Activated B cell treated with CpG ODN at 0.5 μM for 24 hours (primary cell): ENCODE data around the gene LZTFL1. TPM values are rescaled to one million over a fixed set of nuclear protein-coding genes. Genes with fewer than 3 reads are reported as not detected.

Experiments
- ATAC-seq: fragments of 200-7000 bp; cut with Tn5 transposase; one replicate; pipeline ENCODE4 v1.10.0; 2021; ENCODE audit warnings: low read depth, mild to moderate bottlenecking, moderate library complexity
- CTCF ChIA-PET: fragments of 350-600 bp; sonication (Branson Sonifier 250); formaldehyde crosslinking; loops from one replicate; lab custom pipeline; 2021; ENCODE audit warnings: antibody characterized with exemption; lab: Charles Lee
- POLR2A ChIA-PET: fragments of 350-600 bp; sonication (Branson Sonifier 250); formaldehyde crosslinking; loops from one replicate; lab custom pipeline; 2021; ENCODE audit warnings: antibody characterized with exemption; lab: Charles Lee
- DNase-seq: peaks from one replicate; pipeline ENCODE4 v3.0.0; 2022
- H3K27ac Mint-ChIP-seq: one replicate; pipeline ENCODE4 v1.8.0; 2020; ENCODE audit warnings: mixed read lengths
- H3K27me3 Mint-ChIP-seq: one replicate; pipeline ENCODE4 v1.8.0; 2021; ENCODE audit warnings: mixed read lengths
- H3K36me3 Mint-ChIP-seq: one replicate; pipeline ENCODE4 v1.8.0; 2021; ENCODE audit warnings: low read depth, mixed read lengths
- H3K4me1 Mint-ChIP-seq: one replicate; pipeline ENCODE4 v1.8.0; 2021; ENCODE audit warnings: mixed read lengths
- H3K4me3 Mint-ChIP-seq: one replicate; pipeline ENCODE4 v1.8.0; 2020; ENCODE audit warnings: mild to moderate bottlenecking, mixed read lengths
- H3K9me3 Mint-ChIP-seq: one replicate; pipeline ENCODE4 v1.8.0; 2020; ENCODE audit warnings: mixed read lengths
- CTCF ChIP-seq: fragments of 200-600 bp; IDR thresholded peaks from one replicate; pipeline ENCODE4 v1.8.0; 2022; ENCODE audit warnings: antibody characterized with exemption, mild to moderate bottlenecking
- intact Hi-C: fragments of 100-400 bp; cut with micrococcal nuclease; formaldehyde crosslinking; loops from one replicate; pipeline ENCODE4 v1.15.1; 2024
- total RNA-seq: library from RNA; stranded (reverse); gene quantifications from 2 replicates; pipeline ENCODE4 v1.2.3, GENCODE V29; 2022

Gene LZTFL1
- total RNA-seq, 1 donor from 2014 or later: 12.6 TPM

GRCh38 chr3:45816544-45816943 lies 25.4 kb downstream of the LZTFL1 start:
- Mint-ChIP-seq H3K36me3 (peaks cover 8% of the 10 kb centered on the region), H3K27me3 (no peaks in the 10 kb centered on the region), H3K9me3 (peaks cover 4% of the 10 kb centered on the region), H3K27ac (no peak overlapping the region), H3K4me3 (no peak overlapping the region), H3K4me1 (peaks cover 23% of the 10 kb centered on the region)
- CTCF ChIA-PET: no interaction called here
- POLR2A ChIA-PET: interaction anchor here (0.6 kb wide), 1 partner anchor 31 kb away, joined by 3 read pairs; no protein-coding TSS in a partner anchor
- TF ChIP-seq CTCF: no peak
- ATAC-seq: no peak
- intact Hi-C loops: no loop called here
- no peak for DNase-seq

- H3K4me1 Mint-ChIP-seq: peaks cover 23% of the 10 kb centered on the region
- no peaks in the 10 kb centered on the region for H3K36me3 Mint-ChIP-seq
- ATAC-seq (peak; percentile 49), DNase-seq (no peak)
- H3K9me3 Mint-ChIP-seq: peaks cover 4% of the 10 kb centered on the region
- ChIA-PET CTCF (no interaction called here), POLR2A (no interaction called here)
- intact Hi-C loops: no loop called here
- no peak for TF ChIP-seq CTCF
- H3K4me3 Mint-ChIP-seq: no peak overlapping the region
- H3K27ac Mint-ChIP-seq: no peak overlapping the region
- no peaks in the 10 kb centered on the region for H3K27me3 Mint-ChIP-seq
These were observed 27.6 kb downstream of the LZTFL1 start for GRCh38 chr3:45814322-45814721.

- intact Hi-C loops: no loop called here
- no peak overlapping the region for H3K27ac Mint-ChIP-seq
- no peaks in the 10 kb centered on the region for H3K9me3 Mint-ChIP-seq
- no peaks in the 10 kb centered on the region for H3K27me3 Mint-ChIP-seq
- no peaks in the 10 kb centered on the region for H3K4me1 Mint-ChIP-seq
- H3K36me3 Mint-ChIP-seq: no peaks in the 10 kb centered on the region
- ChIA-PET POLR2A (no interaction called here), CTCF (interaction anchor here (0.6 kb wide), 1 partner anchor 296 kb away, joined by 3 read pairs; no protein-coding TSS in a partner anchor)
- no peak for TF ChIP-seq CTCF
- DNase-seq: no peak
- ATAC-seq: no peak
- H3K4me3 Mint-ChIP-seq: no peak overlapping the region
These were observed 34.0 kb downstream of the LZTFL1 start for GRCh38 chr3:45807681-45808540.

GRCh38 chr3:45807133-45807532 lies 34.8 kb downstream of the LZTFL1 start:
- Mint-ChIP-seq H3K27me3 (no peaks in the 10 kb centered on the region), H3K36me3 (no peaks in the 10 kb centered on the region), H3K4me1 (no peaks in the 10 kb centered on the region), H3K4me3 (no peak overlapping the region), H3K27ac (no peak overlapping the region), H3K9me3 (no peaks in the 10 kb centered on the region)
- TF ChIP-seq CTCF: no peak
- DNase-seq (no peak), ATAC-seq (no peak)
- ChIA-PET POLR2A (no interaction called here), CTCF (no interaction called here)
- intact Hi-C loops: no loop called here

- no peaks in the 10 kb centered on the region for H3K36me3 Mint-ChIP-seq
- H3K9me3 Mint-ChIP-seq: no peaks in the 10 kb centered on the region
- no peak for TF ChIP-seq CTCF
- no peak overlapping the region for H3K4me3 Mint-ChIP-seq
- CTCF ChIA-PET: no interaction called here
- no peaks in the 10 kb centered on the region for H3K27me3 Mint-ChIP-seq
- POLR2A ChIA-PET: no interaction called here
- intact Hi-C loops: no loop called here
- no peak overlapping the region for H3K27ac Mint-ChIP-seq
- DNase-seq (no peak), ATAC-seq (no peak)
- no peaks in the 10 kb centered on the region for H3K4me1 Mint-ChIP-seq
These were observed 35.8 kb downstream of the LZTFL1 start for GRCh38 chr3:45806072-45806471.
